GM20000 (cell line): ENCODE results near the gene GNPAT.

Source experiments
- DNase-seq: peaks from one replicate; pipeline ENCODE4 v3.0.0; 2012; ENCODE audit warnings: low spot score
- TF ChIP-seq, protein P1 (sequence below): IDR thresholded peaks from 2 replicates; pipeline ENCODE4 v1.5.1; 2012; ENCODE audit warnings: mild to moderate bottlenecking, control low read depth; ENCODE audit errors: extremely low read depth, missing control alignments

The GNPAT gene

DNA sequence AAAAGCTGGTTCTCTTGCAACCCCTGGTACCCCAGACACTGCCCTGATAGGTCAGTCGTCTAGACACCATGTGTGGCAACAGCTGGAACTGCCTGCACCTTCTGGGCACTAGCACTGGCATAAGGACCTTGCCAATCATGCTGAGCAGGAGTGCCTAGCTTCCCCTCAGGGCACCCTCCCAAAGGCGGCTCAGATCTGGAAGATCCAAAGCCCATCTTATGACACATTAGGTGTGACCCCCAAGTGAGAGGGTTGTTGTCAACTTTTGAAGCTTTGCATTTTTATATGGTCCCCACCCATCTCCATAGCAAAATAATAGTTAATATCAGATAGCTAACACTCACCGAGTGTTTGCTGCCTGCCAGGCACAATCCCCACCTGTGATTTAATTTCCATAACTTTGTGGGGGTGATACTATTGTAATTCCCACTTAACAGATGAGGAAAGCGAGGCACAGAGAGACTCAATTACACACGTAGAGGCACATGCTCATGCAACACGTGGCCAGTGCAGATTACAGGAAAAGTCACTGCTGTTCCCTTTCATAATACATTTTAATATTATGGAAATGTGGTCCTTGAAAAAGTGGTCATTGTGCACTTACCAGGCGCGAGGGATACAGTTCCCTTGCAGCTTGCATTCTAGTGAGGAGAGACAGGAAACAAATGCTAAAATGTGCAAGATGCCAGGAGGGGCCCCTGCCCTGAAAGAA lies 70.9 kb downstream of the GNPAT start:
- DNase-seq = no peak
- TF ChIP-seq, protein P1, sequence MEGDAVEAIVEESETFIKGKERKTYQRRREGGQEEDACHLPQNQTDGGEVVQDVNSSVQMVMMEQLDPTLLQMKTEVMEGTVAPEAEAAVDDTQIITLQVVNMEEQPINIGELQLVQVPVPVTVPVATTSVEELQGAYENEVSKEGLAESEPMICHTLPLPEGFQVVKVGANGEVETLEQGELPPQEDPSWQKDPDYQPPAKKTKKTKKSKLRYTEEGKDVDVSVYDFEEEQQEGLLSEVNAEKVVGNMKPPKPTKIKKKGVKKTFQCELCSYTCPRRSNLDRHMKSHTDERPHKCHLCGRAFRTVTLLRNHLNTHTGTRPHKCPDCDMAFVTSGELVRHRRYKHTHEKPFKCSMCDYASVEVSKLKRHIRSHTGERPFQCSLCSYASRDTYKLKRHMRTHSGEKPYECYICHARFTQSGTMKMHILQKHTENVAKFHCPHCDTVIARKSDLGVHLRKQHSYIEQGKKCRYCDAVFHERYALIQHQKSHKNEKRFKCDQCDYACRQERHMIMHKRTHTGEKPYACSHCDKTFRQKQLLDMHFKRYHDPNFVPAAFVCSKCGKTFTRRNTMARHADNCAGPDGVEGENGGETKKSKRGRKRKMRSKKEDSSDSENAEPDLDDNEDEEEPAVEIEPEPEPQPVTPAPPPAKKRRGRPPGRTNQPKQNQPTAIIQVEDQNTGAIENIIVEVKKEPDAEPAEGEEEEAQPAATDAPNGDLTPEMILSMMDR = no peak

- TF ChIP-seq, protein P1 = no peak
Measured at GRCh38 chr1:231312432-231312788, 71.4 kb downstream of the GNPAT start.

DNA sequence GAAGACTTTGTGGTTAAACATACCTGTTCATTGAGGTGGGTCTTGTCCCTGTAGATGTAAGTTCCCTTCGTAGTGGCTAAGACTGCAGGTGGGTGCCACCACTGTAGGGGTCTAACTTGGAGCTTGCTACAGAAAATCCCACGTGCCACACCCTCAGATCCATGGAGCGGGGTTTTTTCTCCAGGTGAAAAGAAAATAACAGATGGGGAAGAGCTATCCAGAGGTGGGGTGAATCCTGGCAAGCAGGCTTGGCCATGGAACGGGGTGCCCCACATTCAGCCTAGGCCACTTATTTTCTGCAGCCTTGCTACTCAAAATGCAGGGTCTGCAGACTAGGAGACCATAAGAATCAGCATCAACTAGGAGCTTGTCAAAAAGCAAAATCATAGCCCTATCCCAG lies 72.6 kb downstream of the GNPAT start:
- DNase-seq = no peak

More at GRCh38 chr1:231312432-231312788, 71.4 kb downstream of the GNPAT start:
- no peak for DNase-seq

DNA sequence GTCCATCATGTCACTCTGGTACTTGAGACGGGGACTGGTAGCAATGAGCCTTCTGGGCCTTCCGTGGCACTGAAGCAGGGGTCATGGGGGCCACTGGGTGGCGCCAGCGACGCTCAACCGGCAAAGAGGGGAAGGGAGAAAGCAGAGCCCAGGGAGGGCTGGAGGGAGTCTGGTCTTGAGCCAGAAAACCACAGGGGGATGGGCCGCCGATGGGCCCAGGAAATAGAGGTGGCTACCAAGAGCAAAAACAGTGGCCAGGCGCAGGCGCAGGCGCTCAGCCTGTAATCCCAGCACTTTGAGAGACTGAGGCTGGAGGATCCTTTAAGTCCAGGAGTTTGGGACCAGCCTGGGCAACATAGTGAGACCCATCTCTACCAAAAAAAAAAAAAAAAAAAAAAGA lies 74.9 kb downstream of the GNPAT start:
- TF ChIP-seq, protein P1 = peak; percentile 77
- peak; percentile 66 for DNase-seq

More for the DNA sequence above, 72.6 kb downstream of the GNPAT start:
- TF ChIP-seq, protein P1 = no peak

- DNase-seq = no peak
- TF ChIP-seq, protein P1 = no peak
Measured at GRCh38 chr1:231317306-231318014, 76.4 kb downstream of the GNPAT start.

DNA sequence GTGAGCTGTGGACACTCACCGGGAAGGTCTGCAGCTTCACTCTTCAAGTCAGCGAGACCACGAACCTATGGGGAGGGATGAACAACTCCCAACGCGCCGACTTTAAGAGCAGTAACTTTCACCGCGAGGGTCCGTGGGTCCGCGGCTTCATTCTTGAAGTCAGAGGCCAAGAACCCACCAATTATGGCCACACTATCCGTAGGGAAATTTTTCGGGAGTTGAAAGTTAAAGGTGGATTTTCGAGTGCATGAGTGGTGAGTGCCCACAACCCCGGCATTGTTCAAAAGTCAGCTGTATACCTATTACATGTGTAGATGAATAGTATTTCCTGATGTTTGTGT lies 77.0 kb downstream of the GNPAT start:
- no peak for DNase-seq
- TF ChIP-seq, protein P1 = no peak

DNA sequence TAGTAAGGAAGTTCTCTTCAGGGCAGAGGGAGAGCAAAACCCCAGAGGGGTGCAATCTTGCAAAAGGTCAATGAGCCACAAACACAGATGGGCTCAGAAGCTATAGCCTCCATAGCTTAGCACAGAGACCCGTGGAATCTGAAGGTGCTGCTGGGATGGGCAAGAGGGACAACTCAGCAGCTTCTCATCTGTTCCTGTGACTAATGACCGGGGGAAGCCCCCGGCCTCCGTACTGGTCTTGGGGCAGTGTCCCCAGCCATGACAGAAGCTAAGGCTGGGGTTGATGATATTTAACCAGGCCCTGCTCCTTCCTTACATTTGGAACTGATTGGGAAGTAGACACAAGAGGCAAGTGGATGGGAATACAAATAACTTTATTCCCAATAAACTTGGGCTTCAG lies 77.6 kb downstream of the GNPAT start:
- DNase-seq = no peak
- TF ChIP-seq, protein P1 = no peak
